AG04449 (cell line): ENCODE data around the gene THAP3.

Experiments used
- CTCF ChIA-PET: fragments of 350-600 bp; formaldehyde crosslinking; extraction: SDS; loops from one replicate; lab custom pipeline; 2021; ENCODE audit warnings: antibody characterized with exemption; lab: Yijun Ruan, JAX
- POLR2A ChIA-PET: fragments of 400-600, 350-600 bp; formaldehyde crosslinking; extraction: SDS; loops from one replicate; lab custom pipeline; 2020; ENCODE audit warnings: antibody characterized with exemption, inconsistent platforms; lab: Yijun Ruan, JAX
- DNase-seq: peaks from one replicate; pipeline ENCODE4 v3.0.0-alpha.2; 2010; ENCODE audit warnings: low read depth, low spot score
- H3K4me3 ChIP-seq: 2 replicates; pipeline ENCODE4 v1.5.1; 2011; ENCODE audit warnings: low read depth, mild to moderate bottlenecking, control low read depth, low read length
- TF ChIP-seq, protein P1 (sequence below): IDR thresholded peaks from one replicate; pipeline ENCODE4 v1.5.1; 2011; ENCODE audit warnings: mild to moderate bottlenecking, moderate library complexity, low read length, control low read depth, inconsistent platforms; ENCODE audit not compliant: insufficient read depth; ENCODE audit errors: missing control alignments

Gene THAP3

DNA sequence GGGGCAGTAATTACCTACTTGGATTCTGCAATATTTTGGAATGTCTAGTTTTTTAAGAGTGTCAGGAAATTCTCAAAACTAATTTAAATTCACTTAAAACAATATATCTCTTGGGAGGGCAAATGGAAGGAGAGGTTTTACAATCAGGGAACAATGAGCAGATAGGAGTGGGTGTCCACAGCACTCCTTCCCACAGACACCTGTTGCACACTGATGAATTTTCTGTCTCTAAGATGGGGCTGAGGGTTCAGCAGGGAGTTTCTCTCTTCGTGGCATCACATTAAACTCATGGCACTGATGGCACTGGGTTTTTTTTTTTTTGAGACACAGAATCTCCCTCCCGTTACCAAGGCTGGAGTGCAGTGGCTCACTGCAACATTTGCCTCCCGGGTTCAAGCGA lies 5.6 kb upstream of the THAP3 start:
- TF ChIP-seq, protein P1, sequence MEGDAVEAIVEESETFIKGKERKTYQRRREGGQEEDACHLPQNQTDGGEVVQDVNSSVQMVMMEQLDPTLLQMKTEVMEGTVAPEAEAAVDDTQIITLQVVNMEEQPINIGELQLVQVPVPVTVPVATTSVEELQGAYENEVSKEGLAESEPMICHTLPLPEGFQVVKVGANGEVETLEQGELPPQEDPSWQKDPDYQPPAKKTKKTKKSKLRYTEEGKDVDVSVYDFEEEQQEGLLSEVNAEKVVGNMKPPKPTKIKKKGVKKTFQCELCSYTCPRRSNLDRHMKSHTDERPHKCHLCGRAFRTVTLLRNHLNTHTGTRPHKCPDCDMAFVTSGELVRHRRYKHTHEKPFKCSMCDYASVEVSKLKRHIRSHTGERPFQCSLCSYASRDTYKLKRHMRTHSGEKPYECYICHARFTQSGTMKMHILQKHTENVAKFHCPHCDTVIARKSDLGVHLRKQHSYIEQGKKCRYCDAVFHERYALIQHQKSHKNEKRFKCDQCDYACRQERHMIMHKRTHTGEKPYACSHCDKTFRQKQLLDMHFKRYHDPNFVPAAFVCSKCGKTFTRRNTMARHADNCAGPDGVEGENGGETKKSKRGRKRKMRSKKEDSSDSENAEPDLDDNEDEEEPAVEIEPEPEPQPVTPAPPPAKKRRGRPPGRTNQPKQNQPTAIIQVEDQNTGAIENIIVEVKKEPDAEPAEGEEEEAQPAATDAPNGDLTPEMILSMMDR: no peak
- no peak overlapping the region for H3K4me3 ChIP-seq
- ChIA-PET POLR2A (no interaction called here), CTCF (interaction anchor here (2.9 kb wide), 1 partner anchor 28 kb away, joined by 12 read pairs; no protein-coding TSS in a partner anchor)
- DNase-seq: no peak

DNA sequence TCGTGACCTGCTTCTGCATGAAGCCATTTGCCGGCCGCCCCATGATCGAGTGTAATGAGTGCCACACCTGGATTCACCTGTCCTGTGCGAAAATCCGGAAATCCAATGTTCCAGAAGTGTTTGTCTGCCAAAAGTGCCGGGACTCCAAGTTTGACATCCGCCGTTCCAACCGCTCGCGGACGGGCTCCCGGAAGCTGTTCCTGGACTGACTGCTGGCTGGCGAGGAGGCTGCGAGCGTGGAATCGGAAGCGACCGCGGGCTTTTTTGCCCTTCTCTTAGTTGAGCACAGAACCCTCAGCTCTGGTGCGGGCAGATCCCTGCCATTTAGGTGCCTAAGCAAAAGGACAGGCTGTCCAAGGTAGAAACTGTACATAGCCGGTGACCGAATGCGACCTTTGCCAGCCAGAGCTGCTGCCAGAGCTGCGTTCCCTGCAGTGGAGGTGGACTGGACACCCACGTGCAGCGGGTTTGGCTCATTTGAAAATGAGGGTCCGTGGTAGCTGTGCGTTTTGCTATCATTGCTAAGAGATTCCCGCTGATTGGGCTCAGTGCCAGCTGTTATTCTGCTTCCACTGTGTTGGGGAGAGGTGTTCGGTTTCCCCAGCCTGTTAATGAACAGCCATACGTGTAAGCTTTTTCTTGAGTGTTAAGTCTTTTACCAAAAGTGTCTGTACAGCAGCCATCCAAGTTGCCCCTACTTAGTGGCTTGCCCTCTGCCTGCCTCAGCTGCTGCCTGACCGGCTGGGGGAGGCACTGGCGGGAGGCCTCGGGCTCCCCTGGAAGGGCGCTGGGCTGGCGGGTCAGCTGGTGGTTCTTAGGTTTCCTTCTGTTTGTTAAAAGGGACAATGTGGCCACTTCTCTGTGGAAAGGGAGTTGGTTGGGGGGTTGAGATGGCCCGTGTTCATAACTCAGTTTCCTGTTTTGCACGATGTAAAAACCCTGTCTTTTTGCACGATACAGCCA lies 3.0 kb upstream of the THAP3 start:
- H3K4me3 ChIP-seq: no peak overlapping the region
- TF ChIP-seq, protein P1: no peak
- no peak for DNase-seq
- ChIA-PET CTCF (interaction anchor here (1.3 to 1.8 kb wide), 3 partner anchors 10 to 67 kb away, joined by 3 to 6 read pairs (median 5); partner anchors contain the start of genes NOL9 and TAS1R1), POLR2A (no interaction called here)

DNA sequence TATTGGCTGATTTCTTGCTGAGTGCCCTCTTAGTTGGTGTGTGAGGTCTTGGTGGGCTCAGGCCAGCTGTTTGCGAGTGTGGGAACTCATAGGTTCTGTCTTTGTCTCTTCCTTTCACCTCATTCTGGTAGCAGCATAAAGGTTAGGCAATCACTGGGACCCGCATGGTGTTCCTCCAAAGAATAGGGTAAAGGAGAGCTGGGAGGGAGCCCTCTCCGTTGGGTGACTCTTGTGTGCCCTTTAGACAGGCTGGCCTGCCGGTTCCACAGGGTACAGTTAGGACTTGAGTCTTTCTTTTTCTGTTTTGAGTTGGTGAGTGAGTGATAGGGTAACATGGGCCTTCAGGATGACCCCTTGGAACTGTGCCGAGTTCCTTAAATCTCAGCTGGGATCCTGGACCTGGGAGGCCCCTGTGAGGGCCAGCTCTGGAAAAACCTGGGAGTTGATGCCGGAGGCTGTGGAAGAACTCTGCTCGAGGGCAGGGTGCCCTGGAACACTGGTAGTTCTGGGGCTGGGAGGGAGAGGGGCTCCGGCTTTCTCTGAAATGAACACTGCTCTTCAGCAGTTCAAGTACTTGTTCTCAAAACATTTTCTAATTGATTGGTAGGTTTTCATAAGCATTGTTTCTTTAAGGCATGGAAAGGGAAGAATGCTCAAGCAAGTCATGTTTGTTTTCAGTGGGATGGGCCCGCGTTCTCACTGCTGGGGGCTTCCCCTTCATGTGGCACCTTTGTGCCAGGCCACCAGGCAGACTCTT lies 2.1 kb upstream of the THAP3 start:
- TF ChIP-seq, protein P1: no peak
- no peak overlapping the region for H3K4me3 ChIP-seq
- CTCF ChIA-PET: interaction anchor here (1.4 kb wide), 2 partner anchors 68 to 133 kb away, joined by 3 to 5 read pairs; partner anchors contain the start of genes NOL9 and TAS1R1
- DNase-seq: no peak
- POLR2A ChIA-PET: no interaction called here

DNA sequence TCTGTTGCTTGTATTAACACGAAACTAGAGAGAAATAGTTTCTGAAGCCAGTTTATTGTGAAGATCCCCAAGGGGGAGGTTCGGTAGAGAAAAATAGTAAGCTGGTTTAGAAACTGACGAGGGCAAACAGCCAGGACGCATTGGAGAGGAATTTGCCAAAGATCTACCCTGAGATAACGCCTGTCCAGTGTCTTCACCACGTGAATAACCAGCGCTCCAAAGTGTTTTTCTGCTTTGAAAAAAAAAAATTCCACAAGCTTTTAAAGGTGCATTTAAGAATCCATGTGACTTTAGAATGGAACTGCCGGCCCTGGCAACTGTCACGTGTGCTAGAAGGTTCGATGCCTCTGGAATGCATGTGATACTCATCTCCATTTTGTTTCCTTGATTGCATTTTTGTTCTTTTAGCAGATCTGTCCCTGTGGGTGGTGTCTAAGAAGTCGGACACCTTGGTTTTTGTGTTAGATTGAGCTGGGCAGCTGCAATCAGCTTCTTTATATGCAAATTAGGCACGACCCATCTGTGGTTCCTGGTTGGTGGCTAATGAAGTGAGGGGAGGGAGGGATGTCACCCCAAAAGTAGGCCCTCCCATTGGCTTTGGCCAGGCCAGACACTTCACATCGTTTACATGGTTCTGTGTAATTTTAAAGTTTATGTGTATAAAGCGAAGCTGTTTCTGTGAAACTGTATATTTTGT lies 1.3 kb upstream of the THAP3 start:
- ChIA-PET CTCF (interaction anchor here (1.0 to 1.4 kb wide), 2 partner anchors 23 to 134 kb away, joined by 3 read pairs; no protein-coding TSS in a partner anchor), POLR2A (no interaction called here)
- TF ChIP-seq, protein P1: no peak
- H3K4me3 ChIP-seq: no peak overlapping the region
- no peak for DNase-seq

DNA sequence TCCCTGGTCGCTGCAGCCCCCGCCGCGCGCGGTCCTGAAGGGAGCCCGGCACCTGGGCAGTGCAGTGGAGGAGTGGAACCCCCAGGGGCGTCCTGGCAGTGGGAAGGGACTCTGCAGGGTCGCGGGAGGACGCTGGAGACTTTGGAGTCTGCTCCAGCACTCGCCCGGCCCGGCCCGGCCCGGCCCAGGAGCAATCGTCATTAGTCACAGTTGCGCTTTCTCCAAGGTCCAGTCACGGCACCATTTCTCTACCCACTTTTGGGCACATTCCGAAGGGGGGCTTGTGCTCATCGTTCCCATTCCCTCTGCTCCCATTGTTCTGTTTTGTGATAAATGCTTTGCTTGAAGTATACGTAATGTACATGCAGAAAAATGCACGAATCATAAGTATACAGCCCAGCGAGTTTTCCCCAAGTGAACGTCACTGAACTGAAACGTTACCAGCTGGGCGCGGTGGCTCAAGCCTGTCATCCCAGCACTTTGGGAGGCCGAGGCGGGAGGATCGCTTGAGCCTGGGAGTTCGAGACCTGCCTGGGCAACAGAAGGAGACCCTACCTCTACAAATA lies 999 bp downstream of the THAP3 start:
- POLR2A ChIA-PET: no interaction called here
- TF ChIP-seq, protein P1: no peak
- H3K4me3 ChIP-seq: peak overlapping the region; percentile 70
- no peak for DNase-seq
- CTCF ChIA-PET: interaction anchor here (1.2 to 3.5 kb wide), 3 partner anchors 9 to 71 kb away, joined by 3 to 17 read pairs (median 4); partner anchors contain the start of gene TAS1R1
